ENCODE measurements around the gene FOLR3.
"Not testable (repeated sequence)": the region's sequence is repeated elsewhere in the genome, so short reads cannot be mapped to it uniquely, and the experiment has no call there.

FOLR3 gene

GRCh38 chr11:72169046-72169555, 33.6 kb downstream of the FOLR3 start:
- DNase-seq, result not testable (repeated sequence)

- DNase-seq, result not testable (repeated sequence)
Observed at GRCh38 chr11:72169754-72170153, 34.2 kb downstream of the FOLR3 start.

- DNase-seq, result not testable (repeated sequence)
Observed at GRCh38 chr11:72172043-72172442, 36.5 kb downstream of the FOLR3 start.

GRCh38 chr11:72173291-72173690, 37.8 kb downstream of the FOLR3 start:
- no peak for DNase-seq

GRCh38 chr11:72174302-72175070, 39.0 kb downstream of the FOLR3 start:
- no peak for DNase-seq

DNA sequence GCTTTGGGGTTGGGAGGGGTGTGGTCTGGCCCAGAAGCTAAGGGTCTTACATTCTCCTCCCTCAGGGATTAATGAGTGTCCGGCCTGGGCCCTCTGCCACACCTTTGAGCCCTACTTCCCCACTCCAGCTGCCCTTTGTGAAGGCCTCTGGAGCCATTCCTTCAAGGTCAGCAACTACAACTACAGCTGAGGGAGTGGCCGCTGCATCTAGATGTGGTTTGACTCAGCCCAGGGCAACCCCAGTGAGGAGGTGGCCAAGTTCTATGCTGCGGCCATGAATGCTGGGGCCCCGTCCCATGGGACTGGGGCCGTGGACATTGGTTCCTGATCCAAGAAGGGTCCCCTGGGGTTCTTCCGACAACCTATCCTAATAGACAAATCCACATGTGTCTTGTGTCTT, 42.1 kb downstream of the FOLR3 start:
- DNase-seq, result no peak

GRCh38 chr11:72179049-72179803, 43.7 kb downstream of the FOLR3 start:
- no peak for DNase-seq

DNA sequence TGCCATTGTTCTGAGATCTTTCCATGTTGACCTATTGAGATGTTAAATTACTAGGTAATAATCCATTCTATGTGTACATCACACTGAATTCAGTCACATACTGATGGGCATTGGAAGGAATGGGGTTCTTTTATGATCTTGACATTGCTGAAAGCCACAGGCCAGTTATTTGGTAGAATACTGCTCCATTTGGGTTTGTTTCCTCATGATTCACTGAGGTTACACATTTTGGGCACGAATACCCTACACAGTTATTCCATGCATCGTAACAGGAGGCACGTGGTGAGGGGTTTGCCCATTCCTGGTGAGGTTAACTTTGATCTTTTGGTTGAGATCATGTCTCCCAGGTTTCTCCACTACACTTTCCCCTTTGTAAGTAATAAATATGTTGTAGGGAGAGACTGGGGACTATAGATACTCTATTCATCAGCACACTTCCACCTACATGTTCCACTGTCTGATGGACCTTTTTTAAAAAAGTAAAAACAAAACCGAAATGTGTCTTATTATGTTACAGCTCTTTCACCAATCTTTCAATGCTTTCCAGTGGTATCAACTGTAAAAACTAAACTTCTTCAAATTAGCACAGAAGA, 44.4 kb downstream of the FOLR3 start:
- peak; percentile 13 for DNase-seq

GRCh38 chr11:72180892-72181552, 45.5 kb downstream of the FOLR3 start:
- DNase-seq, result not testable (repeated sequence)

DNA sequence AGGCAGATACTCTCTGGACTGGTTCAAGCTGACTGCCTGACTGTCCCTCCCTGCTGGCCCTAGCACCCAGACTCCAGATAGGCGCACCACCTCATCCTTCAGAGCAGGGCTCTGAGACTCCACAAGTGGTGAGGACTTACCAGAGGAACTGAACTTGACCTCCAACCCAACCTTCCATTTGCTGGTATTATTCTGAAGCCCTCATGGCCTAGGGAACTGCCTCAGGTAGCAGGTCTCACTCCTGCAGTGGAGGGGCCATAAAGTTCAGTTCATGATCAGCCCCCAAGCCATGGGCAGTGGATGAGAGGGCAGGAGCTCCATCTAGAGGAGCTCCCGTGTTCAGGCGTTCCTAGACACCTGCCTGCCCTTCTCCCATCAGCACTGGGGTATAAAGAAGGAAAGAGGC, 46.0 kb downstream of the FOLR3 start:
- not testable (repeated sequence) for DNase-seq

GRCh38 chr11:72188267-72188666, 52.7 kb downstream of the FOLR3 start:
- no peak for DNase-seq
